Esophagus (tissue), 2 donors: ENCODE data around the gene AKAP3. TPM values are rescaled to one million over a fixed set of nuclear protein-coding genes. Genes with fewer than 3 reads are reported as not detected.

Experiments
- H3K27ac ChIP-seq, 2 donors: one replicate each; pipeline ENCODE4 v1.5.1; 2013; ENCODE audit warnings: low read depth in 2 of 2, mild to moderate bottlenecking in 2 of 2, inconsistent platforms in 1 of 2, low read length in 1 of 2, moderate library complexity in 1 of 2
- H3K27me3 ChIP-seq, 2 donors: one replicate each; pipeline ENCODE4 v1.6.1; 2013; ENCODE audit warnings: low read length in 2 of 2, control low read depth in 1 of 2, mild to moderate bottlenecking in 1 of 2; ENCODE audit not compliant: insufficient read depth in 2 of 2, control insufficient read depth in 1 of 2
- H3K36me3 ChIP-seq, 2 donors: one replicate each; pipeline ENCODE4 v1.6.1; 2013; ENCODE audit warnings: low read length in 1 of 2; ENCODE audit not compliant: control insufficient read depth in 2 of 2, insufficient read depth in 2 of 2
- H3K4me1 ChIP-seq, 2 donors: one replicate each; pipeline ENCODE4 v1.6.1; 2013; ENCODE audit warnings: low read length in 1 of 2; ENCODE audit not compliant: control insufficient read depth in 2 of 2, insufficient read depth in 2 of 2
- H3K4me3 ChIP-seq, 2 donors: one replicate each; pipeline ENCODE4 v1.5.1; 2013; ENCODE audit warnings: low read length in 2 of 2, mild to moderate bottlenecking in 2 of 2, low read depth in 1 of 2, moderate library complexity in 1 of 2
- H3K9me3 ChIP-seq, 2 donors: one replicate each; pipeline ENCODE4 v1.6.1; 2013; ENCODE audit warnings: mild to moderate bottlenecking in 2 of 2, low read depth in 1 of 2, low read length in 1 of 2, moderate library complexity in 1 of 2; ENCODE audit not compliant: control insufficient read depth in 2 of 2, insufficient read depth in 1 of 2
- WGBS, 2 donors: extraction: QIAGEN DNeasy Blood & Tissue Kit; methylation state at CpG; one replicate each; pipeline ENCODE4 v1.1.7; 2013; 5-methylcytosine and 5-hydroxymethylcytosine counted together
- polyA plus RNA-seq, 2 donors: library from polyadenylated mRNA; stranded (reverse); fragments of 200-250 nt; gene quantifications; one replicate each; pipeline ENCODE4 v1.2.3, GENCODE V29; 2013
- donor health status: healthy with polysubstance abuse.
- donor health status: Bipolar disorder and iron deficiency.

The AKAP3 gene
- polyA plus RNA-seq, 2 donors: 0.36 to 0.75 TPM

- 79 to 83% methylated on average over 7 of the region's 7 CpGs for WGBS, 2 donors
These were observed 64.0 kb downstream of the AKAP3 start for GRCh38 chr12:4584896-4585295.

GRCh38 chr12:4584281-4584680 is 64.6 kb downstream of the AKAP3 start:
- Histone ChIP-seq H3K27me3 (no peaks in the 10 kb centered on the region), H3K27ac (no peak overlapping the region), H3K4me3 (no peak overlapping the region), H3K36me3 (no peaks in the 10 kb centered on the region), H3K4me1 (no peaks in the 10 kb centered on the region), H3K9me3 (peaks cover 0 to 3% of the 10 kb centered on the region in 2 donors)
- WGBS, 2 donors: 81 to 84% methylated on average over 5 to 6 of the region's 6 CpGs

More at GRCh38 chr12:4584896-4585295, 64.0 kb downstream of the AKAP3 start:
- Histone ChIP-seq H3K36me3 (no peaks in the 10 kb centered on the region), H3K4me1 (no peaks in the 10 kb centered on the region), H3K4me3 (no peak overlapping the region), H3K27ac (no peak overlapping the region), H3K9me3 (peaks cover 0 to 3% of the 10 kb centered on the region in 2 donors), H3K27me3 (no peaks in the 10 kb centered on the region)

DNA sequence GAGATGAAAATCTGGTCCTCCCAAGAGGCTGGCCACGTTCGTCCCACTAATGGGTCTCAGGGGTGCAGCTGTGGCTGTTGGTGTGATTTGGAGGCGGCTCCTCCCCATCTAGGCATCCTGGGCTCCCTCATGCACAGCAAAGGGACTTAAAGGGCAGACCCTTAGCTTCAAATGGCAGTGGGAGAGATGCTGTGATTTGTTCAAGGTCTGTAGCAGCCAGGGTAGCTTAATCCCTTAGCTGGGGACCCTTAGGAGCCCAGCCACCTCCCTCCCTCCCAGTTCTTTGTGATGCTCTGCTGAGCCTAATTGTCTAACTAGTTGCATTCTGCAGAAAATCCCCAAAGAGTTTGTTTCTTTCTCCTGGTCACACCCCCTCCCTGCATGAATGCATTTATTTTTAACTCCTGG is 68.6 kb downstream of the AKAP3 start:
- Histone ChIP-seq H3K4me3 (no peak overlapping the region), H3K27ac (no peak overlapping the region), H3K4me1 (no peaks in the 10 kb centered on the region), H3K36me3 (no peaks in the 10 kb centered on the region), H3K27me3 (no peaks in the 10 kb centered on the region), H3K9me3 (peaks cover 0 to 3% of the 10 kb centered on the region in 2 donors)
- whole genome bisulfite sequencing, 2 donors: 63 to 71% methylated on average over 3 of the region's 3 CpGs

DNA sequence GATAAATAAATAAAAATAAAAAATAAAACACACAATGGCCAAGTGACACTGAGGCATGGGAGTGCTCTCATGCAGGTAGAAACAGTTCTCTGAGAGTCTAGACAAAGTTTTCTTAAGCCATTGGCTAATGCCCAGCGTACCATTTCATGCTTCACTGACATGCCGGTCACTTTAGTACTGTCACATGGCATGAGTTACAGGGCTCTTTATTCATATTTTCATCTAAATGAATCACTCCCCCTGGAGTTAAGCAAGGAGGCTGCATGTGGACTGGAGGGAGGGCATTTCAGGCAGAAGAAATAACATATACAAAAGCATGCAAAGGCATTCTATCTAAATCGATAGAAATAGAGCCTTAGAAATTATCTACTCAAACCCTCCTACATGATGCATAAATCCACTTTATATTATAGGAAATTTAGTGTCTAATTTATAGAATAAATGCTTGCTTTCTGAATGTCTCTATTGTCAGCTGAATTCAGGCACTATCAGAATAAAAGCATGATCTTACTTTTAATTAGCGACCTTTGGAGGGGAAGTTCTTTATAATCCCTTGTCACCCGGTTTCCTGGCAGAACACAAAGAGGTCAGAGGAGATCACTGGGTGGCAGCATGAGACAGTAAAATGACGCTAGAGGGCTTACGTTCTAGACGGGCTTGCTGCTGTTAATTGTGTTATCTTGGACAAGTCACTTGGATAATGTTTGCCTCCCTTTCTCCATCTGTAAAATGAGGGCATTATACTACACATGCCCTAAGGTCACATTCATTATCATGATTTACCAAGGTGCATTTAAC is 69.3 kb downstream of the AKAP3 start:
- H3K4me1 ChIP-seq: no peaks in the 10 kb centered on the region
- H3K9me3 ChIP-seq: no peaks in the 10 kb centered on the region
- no peaks in the 10 kb centered on the region for H3K36me3 ChIP-seq
- no peak overlapping the region for H3K4me3 ChIP-seq
- no peak overlapping the region for H3K27ac ChIP-seq
- H3K27me3 ChIP-seq: no peaks in the 10 kb centered on the region
- WGBS, 2 donors: 32 to 36% methylated on average over 8 of the region's 8 CpGs

- H3K4me3 ChIP-seq: no peak overlapping the region
- no peaks in the 10 kb centered on the region for H3K4me1 ChIP-seq
- H3K9me3 ChIP-seq: no peaks in the 10 kb centered on the region
- no peaks in the 10 kb centered on the region for H3K27me3 ChIP-seq
- no peak overlapping the region for H3K27ac ChIP-seq
- H3K36me3 ChIP-seq: no peaks in the 10 kb centered on the region
- 79 to 80% methylated on average over 7 of the region's 7 CpGs for whole genome bisulfite sequencing, 2 donors
These were observed 76.2 kb downstream of the AKAP3 start for GRCh38 chr12:4572680-4573079.

DNA sequence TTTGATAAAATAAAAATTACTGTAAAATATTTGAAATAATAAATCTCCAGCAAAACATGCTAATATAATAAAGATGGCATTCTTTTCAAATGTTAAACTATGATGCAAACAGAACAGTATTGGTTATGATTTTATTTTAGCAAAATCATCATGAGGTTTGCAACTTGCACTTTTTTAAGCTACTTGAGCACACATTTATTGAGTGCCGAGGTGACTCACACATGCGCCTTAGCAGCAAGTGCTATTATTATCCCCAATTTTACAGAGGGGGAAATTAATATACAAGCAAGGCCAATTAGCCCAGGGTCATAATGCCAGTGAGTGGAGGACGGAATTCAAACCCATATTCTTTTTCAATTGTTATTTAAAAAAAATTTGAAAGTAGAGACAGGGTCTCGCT is 79.6 kb downstream of the AKAP3 start:
- no peak overlapping the region for H3K27ac ChIP-seq
- no peaks in the 10 kb centered on the region for H3K27me3 ChIP-seq
- H3K9me3 ChIP-seq: no peaks in the 10 kb centered on the region
- WGBS, 2 donors: 92% methylated on average over 4 of the region's 4 CpGs
- no peak overlapping the region for H3K4me3 ChIP-seq
- no peaks in the 10 kb centered on the region for H3K4me1 ChIP-seq
- no peaks in the 10 kb centered on the region for H3K36me3 ChIP-seq

DNA sequence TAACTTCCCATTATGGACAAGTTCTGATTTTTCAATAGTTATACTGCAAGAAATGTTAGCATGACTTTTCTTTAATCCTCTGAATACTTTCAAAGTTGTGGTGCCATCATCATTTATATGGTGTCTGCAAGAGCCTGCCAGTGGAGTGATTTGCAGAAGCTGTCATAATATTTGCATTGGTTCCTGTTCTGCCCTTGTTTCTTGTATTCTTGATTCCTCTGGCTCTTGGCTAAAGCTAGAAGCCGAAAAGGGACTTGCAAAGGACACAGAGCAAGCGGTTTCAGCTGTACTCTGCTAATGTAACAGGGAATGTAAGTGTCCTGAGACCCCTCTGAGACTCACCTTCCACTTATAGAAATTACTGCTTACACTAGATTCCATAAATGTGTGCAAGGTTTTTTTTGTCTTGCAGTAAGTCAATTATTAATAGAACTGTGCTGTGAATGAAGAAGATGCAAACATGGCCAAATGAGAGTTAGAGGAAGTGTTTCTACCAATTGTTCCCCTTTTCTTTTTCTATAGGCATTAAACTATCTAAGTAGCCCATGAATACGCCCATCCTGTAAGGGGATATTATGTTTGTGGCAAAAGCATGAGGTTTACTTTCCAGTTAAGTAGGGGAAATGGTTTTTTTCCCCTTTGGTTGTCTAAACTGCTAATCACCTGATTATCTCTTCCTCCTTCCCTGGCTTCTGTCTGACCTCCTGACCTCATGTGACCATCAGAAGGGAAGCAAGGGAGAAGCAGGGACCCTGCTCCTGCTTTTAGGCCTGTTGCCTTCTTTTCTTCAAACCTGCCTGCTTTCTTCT is 81.6 kb downstream of the AKAP3 start:
- 60 to 69% methylated on average over 3 of the region's 3 CpGs for WGBS, 2 donors
- no peaks in the 10 kb centered on the region for H3K27me3 ChIP-seq
- no peak overlapping the region for H3K4me3 ChIP-seq
- H3K9me3 ChIP-seq: no peaks in the 10 kb centered on the region
- no peaks in the 10 kb centered on the region for H3K4me1 ChIP-seq
- no peaks in the 10 kb centered on the region for H3K36me3 ChIP-seq
- no peak overlapping the region for H3K27ac ChIP-seq

DNA sequence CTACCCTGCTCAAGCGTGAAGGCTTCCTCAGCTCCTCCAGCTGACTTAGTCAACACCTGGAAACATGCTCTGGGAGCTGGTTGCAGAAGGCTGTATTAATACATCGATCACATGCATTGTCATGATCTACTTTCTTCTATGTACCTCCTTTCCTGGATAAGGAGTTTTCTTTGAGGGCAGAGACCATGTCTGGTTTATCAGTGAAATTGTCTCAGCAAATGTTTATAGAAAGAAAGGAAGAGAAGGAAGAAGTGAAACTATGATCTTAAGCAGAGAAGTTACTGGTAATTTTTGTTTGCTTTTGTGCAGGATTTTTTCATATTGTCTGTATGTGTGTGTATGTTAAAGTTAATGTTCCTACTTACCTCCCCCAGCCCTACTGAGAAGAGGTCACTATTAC is 82.4 kb downstream of the AKAP3 start:
- 82% methylated on average over 2 of the region's 2 CpGs for WGBS, 2 donors
- H3K9me3 ChIP-seq: no peaks in the 10 kb centered on the region
- no peak overlapping the region for H3K4me3 ChIP-seq
- no peaks in the 10 kb centered on the region for H3K27me3 ChIP-seq
- no peaks in the 10 kb centered on the region for H3K36me3 ChIP-seq
- H3K4me1 ChIP-seq: no peaks in the 10 kb centered on the region
- H3K27ac ChIP-seq: no peak overlapping the region
